Upper lobe of left lung (tissue), 6 donors: ENCODE results near the gene SIGLEC8. TPM values are rescaled to one million over a fixed set of nuclear protein-coding genes. Genes with fewer than 3 reads are reported as not detected.
"Not testable (repeated sequence)": the region's sequence is repeated elsewhere in the genome, so short reads cannot be mapped to it uniquely, and the experiment has no call there.

Experiments
- ATAC-seq, 2 donors: fragments of 200-7000 bp; cut with Tn5 transposase; one replicate each; pipeline ENCODE4 v1.9.1; 2022; ENCODE audit warnings: mild to moderate bottlenecking in 2 of 2, moderate library complexity in 2 of 2; ENCODE audit not compliant: low FRiP score in 2 of 2
- DNase-seq, 2 donors: peaks; one replicate each; pipeline ENCODE4 v3.0.0-alpha.2; 2019 to 2020
- H3K27ac ChIP-seq, 4 donors: fragments of 200-600 bp; sonication (generic); one replicate each; pipeline ENCODE4 v1.5.1; 2016 to 2019
- H3K27me3 ChIP-seq, 4 donors: fragments of 200-600 bp; sonication (generic); one replicate each; pipeline ENCODE4 v1.5.1; 2017 to 2019
- H3K36me3 ChIP-seq, 4 donors: fragments of 200-600 bp; sonication (generic); one replicate each; pipeline ENCODE4 v1.5.1; 2016 to 2019
- H3K4me1 ChIP-seq, 4 donors: fragments of 200-600 bp; sonication (generic); one replicate each; pipeline ENCODE4 v1.5.1; 2018 to 2019
- H3K4me3 ChIP-seq, 4 donors: fragments of 200-600 bp; sonication (generic); one replicate each; pipeline ENCODE4 v1.5.1; 2017 to 2019; ENCODE audit warnings: mild to moderate bottlenecking in 2 of 4, moderate library complexity in 1 of 4
- H3K9me3 ChIP-seq, 4 donors: fragments of 200-600 bp; sonication (generic); one replicate each; pipeline ENCODE4 v1.5.1; 2018 to 2019
- EP300 ChIP-seq, 4 donors: sonication (generic); formaldehyde crosslinking; IDR thresholded peaks; one replicate each; pipeline ENCODE4 v1.5.1; 2017; ENCODE audit warnings: antibody characterized with exemption in 4 of 4, control low read depth in 2 of 4
- POLR2A ChIP-seq, 4 donors: fragments of 450-650 bp; IDR thresholded peaks; one replicate each; pipeline ENCODE4 v1.5.1; 2016 to 2017; ENCODE audit warnings: antibody characterized with exemption in 4 of 4, mild to moderate bottlenecking in 2 of 4
- POLR2AphosphoS5 ChIP-seq, 2 donors: sonication (generic); formaldehyde crosslinking; IDR thresholded peaks; one replicate each; pipeline ENCODE4 v1.5.1; 2017; ENCODE audit warnings: antibody characterized with exemption in 2 of 2
- WGBS, 2 donors: methylation state at CpG; one replicate each; pipeline ENCODE4 v1.1.5; 2017 to 2018; 5-methylcytosine and 5-hydroxymethylcytosine counted together
- total RNA-seq, 6 donors: library from RNA; depleted of rRNA in 4 of 6; stranded (reverse); fragments of >200 nt in 4 of 6; gene quantifications; one replicate each; pipeline versions ENCODE4 v1.1.0 to v1.2.1, GENCODE V29; 2016 to 2021
- TF ChIP-seq, protein P1 (sequence below), 6 experiments: fragments of 450-650 bp in 4 of 6; fragments of 200-600 bp in 2 of 6; sonication (generic) in 2 of 6; IDR thresholded peaks; one replicate each; pipeline ENCODE4 v1.5.1; 2016 to 2019; ENCODE audit warnings: antibody characterized with exemption in 6 of 6
- donor health status: DM: no; HTN: no; CAD: no; lungs with moderate emphysema.
- donor health status: DM: no; HTN: yes; CAD: no; lungs with severe emphysema.

SIGLEC8 gene
- total RNA-seq, 6 donors from 2014 or later: 0.78 to 4.2 (median 1.8) TPM

DNA sequence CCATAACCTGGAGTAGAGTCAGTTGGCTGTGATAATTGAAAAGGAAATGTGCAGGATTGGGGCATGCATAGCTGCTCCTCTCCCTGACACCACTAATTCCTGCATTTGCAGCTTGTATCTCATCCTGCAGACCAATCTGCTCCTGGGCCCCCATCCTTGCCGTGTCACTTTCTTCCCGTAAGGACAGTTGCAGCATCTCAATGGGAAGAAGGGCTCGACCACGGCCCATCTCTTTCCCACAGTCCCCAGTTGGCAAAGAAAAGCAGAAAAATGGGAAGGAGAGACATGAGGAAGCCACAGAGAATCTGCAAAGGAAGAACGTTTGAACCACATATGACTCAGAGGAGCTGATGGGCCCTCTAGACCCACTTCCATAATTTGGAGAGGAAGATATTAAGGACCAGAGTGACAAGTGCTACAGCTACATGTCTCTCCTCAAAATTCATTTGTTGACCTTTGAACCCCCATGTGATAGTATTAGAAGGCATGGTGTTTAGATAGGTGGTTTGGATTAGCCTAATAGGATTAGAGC is 45.1 kb upstream of the SIGLEC8 start:
- ATAC-seq: no peak
- Histone ChIP-seq H3K36me3 (no peaks in the 10 kb centered on the region), H3K27me3 (no peaks in the 10 kb centered on the region), H3K9me3 (no peaks in the 10 kb centered on the region), H3K4me3 (no peak overlapping the region), H3K27ac (no peak overlapping the region), H3K4me1 (peaks cover 0 to 3% (median 0%) of the 10 kb centered on the region in 4 donors)
- TF ChIP-seq POLR2AphosphoS5 (IDR thresholded peaks at IDR 0.05) (no peak), POLR2A (IDR thresholded peaks at IDR 0.05) (no peak), EP300 (IDR thresholded peaks at IDR 0.05) (no peak)
- TF ChIP-seq, protein P1, sequence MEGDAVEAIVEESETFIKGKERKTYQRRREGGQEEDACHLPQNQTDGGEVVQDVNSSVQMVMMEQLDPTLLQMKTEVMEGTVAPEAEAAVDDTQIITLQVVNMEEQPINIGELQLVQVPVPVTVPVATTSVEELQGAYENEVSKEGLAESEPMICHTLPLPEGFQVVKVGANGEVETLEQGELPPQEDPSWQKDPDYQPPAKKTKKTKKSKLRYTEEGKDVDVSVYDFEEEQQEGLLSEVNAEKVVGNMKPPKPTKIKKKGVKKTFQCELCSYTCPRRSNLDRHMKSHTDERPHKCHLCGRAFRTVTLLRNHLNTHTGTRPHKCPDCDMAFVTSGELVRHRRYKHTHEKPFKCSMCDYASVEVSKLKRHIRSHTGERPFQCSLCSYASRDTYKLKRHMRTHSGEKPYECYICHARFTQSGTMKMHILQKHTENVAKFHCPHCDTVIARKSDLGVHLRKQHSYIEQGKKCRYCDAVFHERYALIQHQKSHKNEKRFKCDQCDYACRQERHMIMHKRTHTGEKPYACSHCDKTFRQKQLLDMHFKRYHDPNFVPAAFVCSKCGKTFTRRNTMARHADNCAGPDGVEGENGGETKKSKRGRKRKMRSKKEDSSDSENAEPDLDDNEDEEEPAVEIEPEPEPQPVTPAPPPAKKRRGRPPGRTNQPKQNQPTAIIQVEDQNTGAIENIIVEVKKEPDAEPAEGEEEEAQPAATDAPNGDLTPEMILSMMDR (IDR thresholded peaks at IDR 0.05): no peak
- DNase-seq: no peak
- 52 to 75% methylated on average over 5 of the region's 5 CpGs for WGBS, 2 donors

DNA sequence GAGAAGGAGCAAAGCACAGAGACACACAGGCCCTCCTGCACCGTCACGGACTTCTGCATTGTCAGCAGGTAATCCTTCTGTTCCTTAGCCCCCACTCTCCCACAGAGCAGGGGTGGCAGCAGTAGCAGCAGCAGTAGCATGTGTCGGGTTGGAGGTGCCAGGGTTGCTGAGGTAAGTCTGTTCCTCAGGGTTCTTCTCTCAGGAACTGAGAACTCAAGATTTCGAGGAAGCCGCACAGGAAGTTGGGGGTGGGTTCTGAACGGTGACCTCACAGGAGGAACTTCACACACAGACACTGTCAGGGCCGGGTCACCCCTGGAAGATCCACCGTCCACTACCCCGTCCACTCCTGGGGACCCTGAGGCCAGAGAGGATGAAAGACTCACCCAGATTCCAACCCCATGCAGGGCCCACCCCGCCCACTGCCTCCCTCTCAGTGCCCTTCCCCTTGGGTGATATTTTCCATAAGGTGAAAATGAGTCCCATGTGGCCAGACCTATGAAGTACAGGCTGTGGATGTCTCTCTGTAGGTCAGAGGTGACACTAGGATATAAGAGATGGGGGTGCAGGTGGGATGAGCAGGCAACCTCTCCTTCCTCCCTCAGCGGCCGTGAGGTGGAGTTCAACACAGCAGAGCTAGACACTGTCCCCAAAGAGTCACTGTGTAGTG is 43.5 kb upstream of the SIGLEC8 start, which contains the start of gene SIGLEC12:
SIGLEC12 (minus strand) TSS at position 207 of the 670 bp plus-strand sequence; CDS start at position 140, 67 bp downstream.
- 52 to 53% methylated on average over 7 to 12 of the region's 12 CpGs for WGBS, 2 donors
- peak; percentile 56 to 69 for ATAC-seq

DNA sequence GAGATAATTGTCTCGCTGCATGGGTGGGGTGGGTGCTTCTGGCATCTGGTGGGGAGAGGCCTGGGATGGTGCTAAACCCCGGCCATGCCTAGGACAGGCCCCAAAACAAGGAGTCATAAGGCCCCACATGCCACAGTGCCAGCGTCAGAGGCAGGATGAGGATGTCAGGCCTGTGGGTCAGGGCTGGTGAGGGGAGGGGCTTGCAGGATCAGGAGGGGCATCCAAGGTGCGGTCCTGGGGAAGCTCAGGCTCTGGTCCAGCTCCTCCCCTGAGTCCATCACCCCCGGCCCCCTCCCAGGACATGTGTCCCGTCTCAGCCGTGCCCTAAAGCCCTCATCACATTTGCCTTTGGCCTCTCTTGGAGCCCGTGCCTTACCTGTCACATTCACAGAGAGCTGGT is 42.7 kb upstream of the SIGLEC8 start:
- not testable (repeated sequence) for DNase-seq, H3K4me3 ChIP-seq

More for the DNA sequence above, 43.5 kb upstream of the SIGLEC8 start, which contains the start of gene SIGLEC12:
- Histone ChIP-seq H3K9me3 (no peaks in the 10 kb centered on the region), H3K27me3 (no peaks in the 10 kb centered on the region), H3K4me3 (no peak within 1 kb of the TSS), H3K36me3 (no peaks in the 10 kb centered on the region), H3K4me1 (peaks cover 0 to 3% (median 0%) of the 10 kb centered on the region in 4 donors), H3K27ac (peak within 1 kb of the TSS in 1 of 4 donors; percentile 54)
- peak in 1 of 2 donors; percentile 74 for DNase-seq
- TF ChIP-seq POLR2A (IDR thresholded peaks at IDR 0.05): peak in 1 of 4 donors; percentile 31
- TF ChIP-seq EP300 (IDR thresholded peaks at IDR 0.05): no peak

DNA sequence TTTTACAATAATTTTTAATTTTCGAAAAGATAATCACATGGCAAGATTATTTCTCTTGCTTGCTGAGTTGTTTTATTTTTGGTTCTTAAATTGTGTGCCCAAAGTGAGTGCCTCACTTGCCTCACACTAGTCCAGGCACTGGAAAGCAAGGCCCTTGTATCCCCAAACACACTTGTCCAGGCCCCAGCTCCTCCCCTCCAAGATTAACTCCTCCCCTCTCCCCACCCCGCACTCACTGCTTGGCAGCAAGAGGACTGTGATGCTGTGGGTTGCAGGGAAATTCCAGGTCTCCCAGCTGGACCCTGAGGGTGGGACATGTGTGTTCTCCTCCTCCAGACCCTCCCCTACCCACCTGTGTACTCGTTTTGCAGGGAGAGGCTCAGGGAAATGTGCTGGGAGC is 39.4 kb upstream of the SIGLEC8 start:
- WGBS, 2 donors: 39 to 45% methylated on average over 3 of the region's 3 CpGs
- DNase-seq (no peak), ATAC-seq (no peak)
- no peaks in the 10 kb centered on the region for H3K36me3 ChIP-seq
- no peaks in the 10 kb centered on the region for H3K4me1 ChIP-seq
- H3K9me3 ChIP-seq: no peaks in the 10 kb centered on the region
- no peak overlapping the region for H3K4me3 ChIP-seq
- TF ChIP-seq, protein P1 (IDR thresholded peaks at IDR 0.05): no peak
- TF ChIP-seq POLR2A (IDR thresholded peaks at IDR 0.05) (no peak), EP300 (IDR thresholded peaks at IDR 0.05) (no peak), POLR2AphosphoS5 (IDR thresholded peaks at IDR 0.05) (no peak)
- no peaks in the 10 kb centered on the region for H3K27me3 ChIP-seq
- H3K27ac ChIP-seq: no peak overlapping the region

More for the DNA sequence above, 42.7 kb upstream of the SIGLEC8 start:
- H3K4me1 ChIP-seq, H3K9me3 ChIP-seq, H3K27ac ChIP-seq, H3K36me3 ChIP-seq, H3K27me3 ChIP-seq, ATAC-seq: not testable (repeated sequence)
- WGBS, 2 donors: 43 to 67% methylated on average over 4 to 8 of the region's 8 CpGs

DNA sequence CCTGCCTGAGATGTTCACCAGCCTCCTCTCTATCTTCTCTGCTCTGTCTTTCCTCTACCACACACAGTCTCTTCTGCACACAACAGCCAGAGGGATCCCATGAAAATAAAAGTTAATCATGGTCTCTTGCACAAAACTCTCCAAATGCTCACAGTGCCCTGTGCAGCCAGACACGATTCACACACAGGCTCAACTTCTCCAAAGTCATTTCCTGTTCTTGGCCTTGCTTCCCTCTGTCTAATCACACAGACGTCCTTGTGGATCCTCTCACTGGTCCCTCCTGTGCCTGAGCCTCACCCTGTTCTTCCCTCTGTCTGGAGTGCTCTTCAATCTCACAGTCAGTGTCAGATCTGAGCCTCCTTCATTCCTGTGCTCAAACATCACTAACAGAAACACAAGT is 35.5 kb upstream of the SIGLEC8 start:
- no peaks in the 10 kb centered on the region for H3K36me3 ChIP-seq
- H3K4me3 ChIP-seq: no peak overlapping the region
- TF ChIP-seq POLR2A (IDR thresholded peaks at IDR 0.05): no peak
- TF ChIP-seq, protein P1 (IDR thresholded peaks at IDR 0.05): no peak
- no peak for TF ChIP-seq POLR2AphosphoS5 (IDR thresholded peaks at IDR 0.05)
- TF ChIP-seq EP300 (IDR thresholded peaks at IDR 0.05): no peak
- no peaks in the 10 kb centered on the region for H3K4me1 ChIP-seq
- ATAC-seq: peak in 1 of 2 donors; percentile 39
- DNase-seq: peak in 1 of 2 donors; percentile 34
- H3K27ac ChIP-seq: no peak overlapping the region
- WGBS, 2 donors: 13 to 19% methylated on average over 2 of the region's 2 CpGs
- H3K27me3 ChIP-seq: no peaks in the 10 kb centered on the region
- no peaks in the 10 kb centered on the region for H3K9me3 ChIP-seq
